ENCODE measurements around the gene RELL2. TPM values are rescaled to one million over a fixed set of nuclear protein-coding genes. Genes with fewer than 3 reads are reported as not detected.

RELL2 gene
- total RNA-seq, 1 experiment from 2014 or later: 23.8 TPM

GRCh38 chr5:141641634-141642267 lies 5.0 kb downstream of the RELL2 start:
- no peak overlapping the region for H3K4me3 Mint-ChIP-seq

DNA sequence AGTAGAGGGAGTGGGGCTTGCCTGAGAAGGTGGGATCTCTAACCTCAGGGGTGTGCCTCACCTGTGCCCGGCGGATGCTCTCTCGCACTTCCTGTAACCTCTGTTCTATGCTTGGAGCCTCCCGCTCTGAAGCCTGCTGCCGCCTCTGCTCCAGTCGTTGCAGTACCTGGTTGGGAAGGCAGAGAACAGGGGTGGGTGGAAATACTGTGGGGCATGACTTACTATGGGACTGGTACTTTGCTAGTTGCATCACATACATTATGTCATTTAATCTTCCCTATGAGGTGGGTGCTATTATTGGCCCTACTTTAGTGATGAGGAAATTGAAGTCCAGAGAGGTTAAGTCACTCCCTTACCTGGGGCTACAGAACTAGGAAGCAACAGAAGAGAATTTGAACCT lies 9.2 kb downstream of the RELL2 start:
- ATAC-seq (no peak), DNase-seq (ENCODE audit: low spot score) (no peak)
- Mint-ChIP-seq H3K27ac (no peak overlapping the region), H3K9me3 (no peaks in the 10 kb centered on the region), H3K4me1 (peaks cover 14% of the 10 kb centered on the region), H3K36me3 (peaks cover 29% of the 10 kb centered on the region), H3K27me3 (ENCODE audit: low read depth) (no peaks in the 10 kb centered on the region), H3K4me3 (no peak overlapping the region)
- ChIA-PET POLR2A (no interaction called here), CTCF (interaction anchor here (0.6 to 1.4 kb wide), 2 partner anchors 8 to 51 kb away, joined by 3 to 5 read pairs; partner anchors contain the start of gene RELL2)
- TF ChIP-seq, protein P1, sequence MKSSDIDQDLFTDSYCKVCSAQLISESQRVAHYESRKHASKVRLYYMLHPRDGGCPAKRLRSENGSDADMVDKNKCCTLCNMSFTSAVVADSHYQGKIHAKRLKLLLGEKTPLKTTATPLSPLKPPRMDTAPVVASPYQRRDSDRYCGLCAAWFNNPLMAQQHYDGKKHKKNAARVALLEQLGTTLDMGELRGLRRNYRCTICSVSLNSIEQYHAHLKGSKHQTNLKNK (CRISPR knock-in tag; IDR thresholded peaks at IDR 0.05): no peak
- TF ChIP-seq ZSCAN18 (CRISPR knock-in tag; IDR thresholded peaks at IDR 0.05) (no peak), ATF2 (CRISPR knock-in tag; IDR thresholded peaks at IDR 0.05; ENCODE audit: borderline replicate concordance, low read depth) (no peak), ZNF232 (CRISPR knock-in tag; IDR thresholded peaks at IDR 0.05) (no peak), GTF2I (CRISPR knock-in tag; conservative IDR thresholded peaks at IDR 0.05) (no peak), ZNF317 (CRISPR knock-in tag; IDR thresholded peaks at IDR 0.05; ENCODE audit: borderline replicate concordance, low read depth) (no peak), NFYB (CRISPR knock-in tag; conservative IDR thresholded peaks at IDR 0.05; ENCODE audit: low read depth) (no peak)
- TF ChIP-seq, protein P2, sequence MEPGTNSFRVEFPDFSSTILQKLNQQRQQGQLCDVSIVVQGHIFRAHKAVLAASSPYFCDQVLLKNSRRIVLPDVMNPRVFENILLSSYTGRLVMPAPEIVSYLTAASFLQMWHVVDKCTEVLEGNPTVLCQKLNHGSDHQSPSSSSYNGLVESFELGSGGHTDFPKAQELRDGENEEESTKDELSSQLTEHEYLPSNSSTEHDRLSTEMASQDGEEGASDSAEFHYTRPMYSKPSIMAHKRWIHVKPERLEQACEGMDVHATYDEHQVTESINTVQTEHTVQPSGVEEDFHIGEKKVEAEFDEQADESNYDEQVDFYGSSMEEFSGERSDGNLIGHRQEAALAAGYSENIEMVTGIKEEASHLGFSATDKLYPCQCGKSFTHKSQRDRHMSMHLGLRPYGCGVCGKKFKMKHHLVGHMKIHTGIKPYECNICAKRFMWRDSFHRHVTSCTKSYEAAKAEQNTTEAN (CRISPR knock-in tag; IDR thresholded peaks at IDR 0.05): no peak
- TF ChIP-seq, protein P3, sequence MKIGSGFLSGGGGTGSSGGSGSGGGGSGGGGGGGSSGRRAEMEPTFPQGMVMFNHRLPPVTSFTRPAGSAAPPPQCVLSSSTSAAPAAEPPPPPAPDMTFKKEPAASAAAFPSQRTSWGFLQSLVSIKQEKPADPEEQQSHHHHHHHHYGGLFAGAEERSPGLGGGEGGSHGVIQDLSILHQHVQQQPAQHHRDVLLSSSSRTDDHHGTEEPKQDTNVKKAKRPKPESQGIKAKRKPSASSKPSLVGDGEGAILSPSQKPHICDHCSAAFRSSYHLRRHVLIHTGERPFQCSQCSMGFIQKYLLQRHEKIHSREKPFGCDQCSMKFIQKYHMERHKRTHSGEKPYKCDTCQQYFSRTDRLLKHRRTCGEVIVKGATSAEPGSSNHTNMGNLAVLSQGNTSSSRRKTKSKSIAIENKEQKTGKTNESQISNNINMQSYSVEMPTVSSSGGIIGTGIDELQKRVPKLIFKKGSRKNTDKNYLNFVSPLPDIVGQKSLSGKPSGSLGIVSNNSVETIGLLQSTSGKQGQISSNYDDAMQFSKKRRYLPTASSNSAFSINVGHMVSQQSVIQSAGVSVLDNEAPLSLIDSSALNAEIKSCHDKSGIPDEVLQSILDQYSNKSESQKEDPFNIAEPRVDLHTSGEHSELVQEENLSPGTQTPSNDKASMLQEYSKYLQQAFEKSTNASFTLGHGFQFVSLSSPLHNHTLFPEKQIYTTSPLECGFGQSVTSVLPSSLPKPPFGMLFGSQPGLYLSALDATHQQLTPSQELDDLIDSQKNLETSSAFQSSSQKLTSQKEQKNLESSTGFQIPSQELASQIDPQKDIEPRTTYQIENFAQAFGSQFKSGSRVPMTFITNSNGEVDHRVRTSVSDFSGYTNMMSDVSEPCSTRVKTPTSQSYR (CRISPR knock-in tag; IDR thresholded peaks at IDR 0.05): no peak

More at GRCh38 chr5:141641634-141642267, 5.0 kb downstream of the RELL2 start:
- ATAC-seq (no peak), DNase-seq (ENCODE audit: low spot score) (no peak)
- no peak for TF ChIP-seq SMAD4 (CRISPR knock-in tag; IDR thresholded peaks at IDR 0.05)
- no peak for TF ChIP-seq PREB (CRISPR knock-in tag; IDR thresholded peaks at IDR 0.05; ENCODE audit: borderline replicate concordance)
- no peak for TF ChIP-seq TCF7 (CRISPR knock-in tag; IDR thresholded peaks at IDR 0.05; ENCODE audit: low read depth)
- TF ChIP-seq MAX (CRISPR knock-in tag; IDR thresholded peaks at IDR 0.05): no peak
- no peak for TF ChIP-seq SOX15 (CRISPR knock-in tag; IDR thresholded peaks at IDR 0.05)
- TF ChIP-seq HMGA2 (CRISPR knock-in tag; IDR thresholded peaks at IDR 0.05): no peak
- no peak for TF ChIP-seq OVOL2 (CRISPR knock-in tag; IDR thresholded peaks at IDR 0.05; ENCODE audit: borderline replicate concordance)
- no peak for TF ChIP-seq CBFB (CRISPR knock-in tag; IDR thresholded peaks at IDR 0.05; ENCODE audit: low read depth)
- TF ChIP-seq ELF4 (CRISPR knock-in tag; IDR thresholded peaks at IDR 0.05; ENCODE audit: low read depth): no peak
- TF ChIP-seq, protein P3 (CRISPR knock-in tag; IDR thresholded peaks at IDR 0.05): no peak
- no peak for TF ChIP-seq NR1H2 (CRISPR knock-in tag; IDR thresholded peaks at IDR 0.05)
- ChIA-PET POLR2A (no interaction called here), CTCF (interaction anchor here (2.1 kb wide), 1 partner anchor 23 kb away, joined by 9 read pairs; the partner anchor contains the start of gene DIAPH1)
- no peaks in the 10 kb centered on the region for H3K27me3 Mint-ChIP-seq (ENCODE audit: low read depth)
- H3K4me1 Mint-ChIP-seq: peaks cover 12% of the 10 kb centered on the region
- H3K36me3 Mint-ChIP-seq: peaks cover 26% of the 10 kb centered on the region
- no peaks in the 10 kb centered on the region for H3K9me3 Mint-ChIP-seq
- no peak overlapping the region for H3K27ac Mint-ChIP-seq

All from WTC11 (cell line).